Endothelial cell (in vitro differentiated cells): ENCODE measurements around the gene SIGLEC7. TPM values are rescaled to one million over a fixed set of nuclear protein-coding genes. Genes with fewer than 3 reads are reported as not detected.

Source experiments
- DNase-seq: peaks from one replicate; pipeline ENCODE4 v3.0.0; 2021; ENCODE audit warnings: low spot score
- H3K27ac Mint-ChIP-seq: one replicate; pipeline ENCODE4 v1.8.0; 2021; ENCODE audit warnings: mixed read lengths, inconsistent platforms; ENCODE audit not compliant: unreplicated experiment
- H3K27me3 Mint-ChIP-seq: one replicate; pipeline ENCODE4 v1.8.0; 2021; ENCODE audit warnings: mild to moderate bottlenecking, moderate library complexity, mixed read lengths, inconsistent platforms; ENCODE audit not compliant: unreplicated experiment
- H3K36me3 Mint-ChIP-seq: one replicate; pipeline ENCODE4 v1.8.0; 2021; ENCODE audit warnings: mild to moderate bottlenecking, low read depth, mixed read lengths, inconsistent platforms; ENCODE audit not compliant: unreplicated experiment
- H3K4me1 Mint-ChIP-seq: one replicate; pipeline ENCODE4 v1.8.0; 2021; ENCODE audit warnings: mild to moderate bottlenecking, mixed read lengths, inconsistent platforms; ENCODE audit not compliant: unreplicated experiment
- H3K4me3 Mint-ChIP-seq: one replicate; pipeline ENCODE4 v1.8.0; 2021; ENCODE audit warnings: mild to moderate bottlenecking, mixed read lengths, inconsistent platforms; ENCODE audit not compliant: unreplicated experiment
- H3K9me3 Mint-ChIP-seq: one replicate; pipeline ENCODE4 v1.8.0; 2021; ENCODE audit warnings: mixed read lengths, inconsistent platforms; ENCODE audit not compliant: unreplicated experiment
- total RNA-seq: library from RNA; stranded (reverse); fragmentation: NEBNext Ultra II Directional; extraction: Animal tissue kit (Norgen Biotek cat#: 25700); gene quantifications from one replicate; pipeline ENCODE4 v1.2.1, GENCODE V29; 2021; ENCODE audit not compliant: unreplicated experiment
- TF ChIP-seq, protein P1 (sequence below): fragments of 200-600 bp; sonication (generic); IDR thresholded peaks from one replicate; pipeline ENCODE4 v1.5.0; 2021; ENCODE audit warnings: antibody characterized with exemption; ENCODE audit not compliant: unreplicated experiment

SIGLEC7 gene
- total RNA-seq, 1 donor from 2014 or later: not detected

- TF ChIP-seq, protein P1, sequence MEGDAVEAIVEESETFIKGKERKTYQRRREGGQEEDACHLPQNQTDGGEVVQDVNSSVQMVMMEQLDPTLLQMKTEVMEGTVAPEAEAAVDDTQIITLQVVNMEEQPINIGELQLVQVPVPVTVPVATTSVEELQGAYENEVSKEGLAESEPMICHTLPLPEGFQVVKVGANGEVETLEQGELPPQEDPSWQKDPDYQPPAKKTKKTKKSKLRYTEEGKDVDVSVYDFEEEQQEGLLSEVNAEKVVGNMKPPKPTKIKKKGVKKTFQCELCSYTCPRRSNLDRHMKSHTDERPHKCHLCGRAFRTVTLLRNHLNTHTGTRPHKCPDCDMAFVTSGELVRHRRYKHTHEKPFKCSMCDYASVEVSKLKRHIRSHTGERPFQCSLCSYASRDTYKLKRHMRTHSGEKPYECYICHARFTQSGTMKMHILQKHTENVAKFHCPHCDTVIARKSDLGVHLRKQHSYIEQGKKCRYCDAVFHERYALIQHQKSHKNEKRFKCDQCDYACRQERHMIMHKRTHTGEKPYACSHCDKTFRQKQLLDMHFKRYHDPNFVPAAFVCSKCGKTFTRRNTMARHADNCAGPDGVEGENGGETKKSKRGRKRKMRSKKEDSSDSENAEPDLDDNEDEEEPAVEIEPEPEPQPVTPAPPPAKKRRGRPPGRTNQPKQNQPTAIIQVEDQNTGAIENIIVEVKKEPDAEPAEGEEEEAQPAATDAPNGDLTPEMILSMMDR: peak; percentile 52
- peaks cover 4% of the 10 kb centered on the region for H3K36me3 Mint-ChIP-seq
- peaks cover 9% of the 10 kb centered on the region for H3K4me1 Mint-ChIP-seq
- H3K27ac Mint-ChIP-seq: no peak overlapping the region
- peak; percentile 29 for DNase-seq
- H3K27me3 Mint-ChIP-seq: peaks cover 12% of the 10 kb centered on the region
- H3K4me3 Mint-ChIP-seq: no peak overlapping the region
- H3K9me3 Mint-ChIP-seq: no peaks in the 10 kb centered on the region
Observed at GRCh38 chr19:51111606-51112005, 30.5 kb upstream of the SIGLEC7 start.

GRCh38 chr19:51114087-51114729 lies 27.9 kb upstream of the SIGLEC7 start:
- H3K9me3 Mint-ChIP-seq: no peaks in the 10 kb centered on the region
- H3K27ac Mint-ChIP-seq: no peak overlapping the region
- peaks cover 5% of the 10 kb centered on the region for H3K27me3 Mint-ChIP-seq
- H3K4me1 Mint-ChIP-seq: no peaks in the 10 kb centered on the region
- H3K36me3 Mint-ChIP-seq: no peaks in the 10 kb centered on the region
- TF ChIP-seq, protein P1: no peak
- H3K4me3 Mint-ChIP-seq: no peak overlapping the region
- DNase-seq: no peak

DNA sequence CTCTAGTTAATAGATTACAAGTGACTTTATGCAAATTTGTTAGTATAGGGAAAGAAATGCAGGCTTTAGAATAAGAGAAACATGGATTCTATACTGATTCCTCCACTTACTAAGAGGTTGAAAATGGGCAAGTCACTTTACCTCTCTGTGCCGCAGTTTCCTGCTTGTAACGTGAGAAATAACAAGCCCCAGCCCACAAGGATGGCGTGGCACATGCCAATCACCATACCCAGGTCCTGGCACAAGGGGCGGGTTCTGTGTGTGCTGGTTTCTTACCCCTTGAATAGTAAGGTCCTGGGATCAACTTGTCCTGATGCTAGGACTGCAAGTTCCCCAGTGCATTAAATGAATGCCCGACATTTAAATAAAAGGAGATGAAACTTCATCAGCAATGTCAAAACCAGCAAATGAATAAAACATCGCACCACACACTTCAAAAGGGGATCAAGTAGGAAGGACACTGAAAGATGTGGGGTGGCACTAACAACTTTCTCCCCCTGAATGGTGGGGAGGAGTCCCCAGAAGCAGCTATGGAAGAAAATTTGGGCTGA lies 25.3 kb upstream of the SIGLEC7 start:
- TF ChIP-seq, protein P1: no peak
- DNase-seq: no peak
- H3K27me3 Mint-ChIP-seq: peaks cover 12% of the 10 kb centered on the region
- H3K4me3 Mint-ChIP-seq: no peak overlapping the region
- H3K4me1 Mint-ChIP-seq: peaks cover 8% of the 10 kb centered on the region
- H3K9me3 Mint-ChIP-seq: no peaks in the 10 kb centered on the region
- H3K36me3 Mint-ChIP-seq: no peaks in the 10 kb centered on the region
- H3K27ac Mint-ChIP-seq: no peak overlapping the region

DNA sequence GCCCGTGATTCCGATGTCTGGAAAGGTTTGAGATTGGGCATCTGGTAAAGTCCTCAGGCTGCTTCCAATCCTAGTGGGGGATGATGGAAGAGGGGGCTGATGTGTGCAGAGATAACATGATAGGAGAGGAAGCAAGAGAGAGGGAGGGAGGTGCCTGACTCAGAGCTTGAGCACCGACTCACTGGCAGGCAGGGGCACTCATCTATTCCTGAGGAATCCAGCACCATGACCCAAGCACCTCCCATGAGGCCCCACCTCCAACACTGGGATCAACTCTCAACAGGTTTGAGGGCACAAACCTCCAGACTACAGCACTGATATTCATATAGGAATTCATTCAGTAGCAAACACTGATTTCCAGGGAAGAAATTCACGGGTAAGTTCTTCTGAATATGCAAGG lies 23.0 kb upstream of the SIGLEC7 start:
- H3K4me3 Mint-ChIP-seq: no peak overlapping the region
- DNase-seq: no peak
- peaks cover 22% of the 10 kb centered on the region for H3K4me1 Mint-ChIP-seq
- TF ChIP-seq, protein P1: no peak
- H3K36me3 Mint-ChIP-seq: no peaks in the 10 kb centered on the region
- no peak overlapping the region for H3K27ac Mint-ChIP-seq
- no peaks in the 10 kb centered on the region for H3K9me3 Mint-ChIP-seq
- peaks cover 18% of the 10 kb centered on the region for H3K27me3 Mint-ChIP-seq

DNA sequence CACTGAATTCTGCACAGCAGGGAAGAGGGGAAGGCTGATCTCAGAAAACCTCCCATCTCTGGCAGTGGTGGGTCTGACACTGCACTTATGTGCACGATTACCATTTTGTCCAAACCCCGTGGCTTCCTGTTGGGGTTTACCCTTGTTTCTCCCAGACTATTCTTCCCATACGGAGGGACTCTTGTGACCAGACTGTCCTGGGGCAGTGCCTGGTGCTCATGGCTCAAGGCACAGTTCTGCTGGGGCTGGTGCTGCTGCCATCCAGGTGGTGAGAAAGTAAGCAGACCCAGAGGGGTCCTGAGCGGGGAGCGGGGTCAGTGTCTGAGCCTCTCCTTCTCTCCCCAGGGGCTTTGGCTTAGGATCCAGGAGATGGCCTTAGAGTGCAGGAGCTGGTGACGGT lies 22.5 kb upstream of the SIGLEC7 start:
- peaks cover 18% of the 10 kb centered on the region for H3K27me3 Mint-ChIP-seq
- peaks cover 23% of the 10 kb centered on the region for H3K4me1 Mint-ChIP-seq
- H3K36me3 Mint-ChIP-seq: no peaks in the 10 kb centered on the region
- no peak overlapping the region for H3K27ac Mint-ChIP-seq
- no peak overlapping the region for H3K4me3 Mint-ChIP-seq
- no peaks in the 10 kb centered on the region for H3K9me3 Mint-ChIP-seq
- TF ChIP-seq, protein P1: no peak
- DNase-seq: no peak
